Head of caudate nucleus (tissue), 42 donors: ENCODE results near the gene PRICKLE2.
"Not testable (repeated sequence)": the region's sequence is repeated elsewhere in the genome, so short reads cannot be mapped to it uniquely, and the experiment has no call there.

Experiments
- DNase-seq, 42 donors: peaks; one replicate each; pipeline versions ENCODE4 v3.0.0 to v3.0.0-alpha.2; 2020 to 2021; ENCODE audit warnings: mixed read lengths in 7 of 42
- intact Hi-C: fragments of 100-400 bp; cut with DNase I; formaldehyde crosslinking; loops from one replicate; pipeline ENCODE4 v1.15.0; 2022

PRICKLE2 gene

GRCh38 chr3:64097920-64098319 lies 127.3 kb downstream of the PRICKLE2 start:
- DNase-seq, result no peak
- intact Hi-C loops, result no loop called here

GRCh38 chr3:64095802-64096201 lies 129.5 kb downstream of the PRICKLE2 start:
- no peak for DNase-seq
- intact Hi-C loops, result no loop called here

GRCh38 chr3:64094713-64095079 lies 130.6 kb downstream of the PRICKLE2 start:
- intact Hi-C loops, result no loop called here
- DNase-seq, result no peak

GRCh38 chr3:64093825-64094712 lies 131.2 kb downstream of the PRICKLE2 start:
- DNase-seq, result no peak
- intact Hi-C loops, result no loop called here

GRCh38 chr3:64093211-64093610 lies 132.1 kb downstream of the PRICKLE2 start:
- intact Hi-C loops, result no loop called here
- DNase-seq, result no peak

- no peak for DNase-seq
- intact Hi-C loops, result no loop called here
Observed at GRCh38 chr3:64091501-64091900, 133.8 kb downstream of the PRICKLE2 start.

GRCh38 chr3:64089386-64089785 lies 135.9 kb downstream of the PRICKLE2 start:
- DNase-seq, intact Hi-C loops: not testable (repeated sequence)

- intact Hi-C loops, result no loop called here
- no peak for DNase-seq
Observed at GRCh38 chr3:64088408-64089205, 136.7 kb downstream of the PRICKLE2 start.

GRCh38 chr3:64086479-64087252 lies 138.6 kb downstream of the PRICKLE2 start:
- intact Hi-C loops, result no loop called here
- no peak for DNase-seq

GRCh38 chr3:64084640-64085039 lies 140.6 kb downstream of the PRICKLE2 start:
- intact Hi-C loops, result no loop called here
- DNase-seq, result no peak

GRCh38 chr3:64083575-64083974 lies 141.7 kb downstream of the PRICKLE2 start:
- intact Hi-C loops, result no loop called here
- DNase-seq, result no peak

- intact Hi-C loops, result no loop called here
- no peak for DNase-seq
Observed at GRCh38 chr3:64082961-64083541, 142.2 kb downstream of the PRICKLE2 start.

GRCh38 chr3:64082411-64082810 lies 142.9 kb downstream of the PRICKLE2 start:
- intact Hi-C loops, result no loop called here
- DNase-seq, result no peak

- intact Hi-C loops, result no loop called here
- DNase-seq, result no peak
Observed at GRCh38 chr3:64081235-64081630, 144.0 kb downstream of the PRICKLE2 start.

- DNase-seq, result no peak
- intact Hi-C loops, result no loop called here
Observed at GRCh38 chr3:64080616-64081234, 144.5 kb downstream of the PRICKLE2 start.

GRCh38 chr3:64079369-64080150 lies 145.7 kb downstream of the PRICKLE2 start:
- DNase-seq, result no peak
- intact Hi-C loops, result no loop called here

- intact Hi-C loops, result no loop called here
- DNase-seq, result no peak
Observed at GRCh38 chr3:64078966-64079365, 146.3 kb downstream of the PRICKLE2 start.
